Adrenal gland (tissue), 12 donors: ENCODE data around the gene HSD17B2. TPM values are rescaled to one million over a fixed set of nuclear protein-coding genes. Genes with fewer than 3 reads are reported as not detected.
"Not testable (repeated sequence)": the region's sequence is repeated elsewhere in the genome, so short reads cannot be mapped to it uniquely, and the experiment has no call there.

Experiments used
- DNase-seq, 7 donors: peaks; one replicate each; pipeline ENCODE4 v3.0.0-alpha.2; 2019 to 2020
- H3K27ac ChIP-seq, 5 donors: fragments of 200-600 bp; sonication (generic) in 4 of 5; 1 replicate in 3 of 5; 2 replicates in 2 of 5; pipeline versions ENCODE4 v1.5.1 to v1.8.0; 2016 to 2020; ENCODE audit warnings: mild to moderate bottlenecking in 1 of 5
- H3K27me3 ChIP-seq: fragments of 200-600 bp; 2 replicates; pipeline ENCODE4 v1.8.0; 2021
- H3K36me3 ChIP-seq, 2 donors: fragments of 200-600 bp; replicated peaks in 1 of 2; 1 replicate in 1 of 2; 2 replicates in 1 of 2; pipeline versions ENCODE4 v1.5.1 to v1.8.0; 2018 to 2022
- H3K4me1 ChIP-seq, 2 donors: fragments of 200-600 bp; replicated peaks in 1 of 2; 1 replicate in 1 of 2; 2 replicates in 1 of 2; pipeline versions ENCODE4 v1.5.1 to v1.8.0; 2018 to 2021
- H3K4me3 ChIP-seq, 4 donors: fragments of 200-600 bp; sonication (generic) in 3 of 4; one replicate each; pipeline ENCODE4 v1.5.1; 2016 to 2018
- H3K9me3 ChIP-seq, 3 donors: fragments of 200-600 bp; sonication (generic) in 1 of 3; replicated peaks in 1 of 3; 1 replicate in 2 of 3; 2 replicates in 1 of 3; pipeline versions ENCODE4 v1.5.1 to v1.8.0; 2016 to 2021
- CTCF ChIP-seq, 6 experiments: fragments of 450-650 bp in 4 of 6; fragments of 200-600 bp in 2 of 6; sonication (generic) in 1 of 6; IDR thresholded peaks; 1 replicate in 5 of 6; 2 replicates in 1 of 6; pipeline versions ENCODE4 v1.5.1 to v1.8.0; 2016 to 2021; ENCODE audit warnings: antibody characterized with exemption in 6 of 6, mild to moderate bottlenecking in 2 of 6, moderate library complexity in 1 of 6
- POLR2A ChIP-seq, 2 donors: fragments of 450-650 bp; IDR thresholded peaks; one replicate each; pipeline ENCODE4 v1.6.1; 2017; ENCODE audit warnings: antibody characterized with exemption in 2 of 2, mild to moderate bottlenecking in 2 of 2, moderate library complexity in 1 of 2
- WGBS, 4 donors: extraction: QIAGEN DNeasy Blood & Tissue Kit in 2 of 4; methylation state at CpG; one replicate each; pipeline versions ENCODE4 v1.1.5 to v1.1.7; 2013 to 2017; 5-methylcytosine and 5-hydroxymethylcytosine counted together
- intact Hi-C, 2 donors: fragments of 100-400 bp; cut with DNase I; formaldehyde crosslinking; loops; one replicate each; pipeline versions ENCODE4 v1.14.1 to v1.15.0; 2022 to 2023
- polyA plus RNA-seq, 3 donors: library from polyadenylated mRNA; stranded (reverse); fragments of 200-250 nt in 2 of 3; fragments of 350-450 nt in 1 of 3; fragmentation: Illumina TruSeq in 1 of 3; extraction: RNeasy Lipid Tissue Mini Kit (QIAGEN cat#74804) in 1 of 3; gene quantifications; one replicate each; pipeline ENCODE4 v1.2.3, GENCODE V29; 2013 to 2014
- total RNA-seq, 9 donors: library from RNA; depleted of rRNA in 4 of 9; stranded (reverse); fragments of >200 nt in 4 of 9; fragments of 120-200 nt in 1 of 9; fragmentation: NEBNext Ultra II Directional in 1 of 9; extraction: Animal tissue kit (Norgen Biotek cat#: 25700) in 1 of 9; gene quantifications; one replicate each; pipeline versions ENCODE4 v1.1.0 to v1.2.4, GENCODE V29; 2013 to 2023
- donor health status: healthy with polysubstance abuse.
- donor health status: Bipolar disorder and iron deficiency.
- donor health status: DM: yes; HTN: yes; CAD: no.
- donor health status: DM: no; HTN: no; CAD: no.
- donor health status: DM: no; HTN: no; CAD: no.
- donor health status: DM: yes; HTN: yes; CAD: no.

HSD17B2 gene
- total and polyA plus RNA-seq, 12 donors = 0.10 to 0.16 TPM; not detected in 10

- intact Hi-C loops = no loop called here
- DNase-seq = no peak
- H3K27ac ChIP-seq = no peak overlapping the region
- no peak overlapping the region for H3K4me3 ChIP-seq
- H3K27me3 ChIP-seq = no peaks in the 10 kb centered on the region
- no peaks in the 10 kb centered on the region for H3K36me3 ChIP-seq
- TF ChIP-seq CTCF (IDR thresholded peaks at IDR 0.05) = no peak
- no peak for TF ChIP-seq POLR2A (IDR thresholded peaks at IDR 0.05)
- no peaks in the 10 kb centered on the region for H3K4me1 ChIP-seq
- 90 to 99% (median 94%) methylated on average over 8 of the region's 8 CpGs for WGBS, 4 donors
- no peaks in the 10 kb centered on the region for H3K9me3 ChIP-seq
Measured at GRCh38 chr16:82105107-82105506, 70.1 kb downstream of the HSD17B2 start.

- no peaks in the 10 kb centered on the region for H3K4me1 ChIP-seq
- H3K9me3 ChIP-seq = no peaks in the 10 kb centered on the region
- no peaks in the 10 kb centered on the region for H3K36me3 ChIP-seq
- DNase-seq = no peak
- H3K27me3 ChIP-seq = no peaks in the 10 kb centered on the region
- intact Hi-C loops = no loop called here
- TF ChIP-seq POLR2A (IDR thresholded peaks at IDR 0.05) (no peak), CTCF (IDR thresholded peaks at IDR 0.05) (no peak)
- no peak overlapping the region for H3K4me3 ChIP-seq
- WGBS, 4 donors = 84 to 89% (median 85%) methylated on average over 2 of the region's 2 CpGs
- no peak overlapping the region for H3K27ac ChIP-seq
Measured at GRCh38 chr16:82108100-82108499, 73.0 kb downstream of the HSD17B2 start.

- H3K27me3 ChIP-seq = no peaks in the 10 kb centered on the region
- WGBS, 4 donors = 86 to 95% (median 91%) methylated on average over 6 of the region's 6 CpGs
- no peak for DNase-seq
- no peak overlapping the region for H3K4me3 ChIP-seq
- intact Hi-C loops = no loop called here
- no peaks in the 10 kb centered on the region for H3K4me1 ChIP-seq
- no peaks in the 10 kb centered on the region for H3K9me3 ChIP-seq
- H3K27ac ChIP-seq = no peak overlapping the region
- H3K36me3 ChIP-seq = no peaks in the 10 kb centered on the region
- TF ChIP-seq CTCF (IDR thresholded peaks at IDR 0.05) (no peak), POLR2A (IDR thresholded peaks at IDR 0.05) (no peak)
Measured at GRCh38 chr16:82108774-82109173, 73.7 kb downstream of the HSD17B2 start.

GRCh38 chr16:82109266-82109665 lies 74.2 kb downstream of the HSD17B2 start:
- H3K9me3 ChIP-seq, H3K4me1 ChIP-seq, H3K36me3 ChIP-seq, H3K27me3 ChIP-seq, H3K4me3 ChIP-seq, DNase-seq, intact Hi-C loops, H3K27ac ChIP-seq: not testable (repeated sequence)
- WGBS, 4 donors = 64 to 78% (median 76%) methylated on average over 3 of the region's 3 CpGs

- DNase-seq = no peak
- intact Hi-C loops = no loop called here
- no peaks in the 10 kb centered on the region for H3K27me3 ChIP-seq
- no peak for TF ChIP-seq POLR2A (IDR thresholded peaks at IDR 0.05)
- no peak for TF ChIP-seq CTCF (IDR thresholded peaks at IDR 0.05)
- no peaks in the 10 kb centered on the region for H3K9me3 ChIP-seq
- H3K4me1 ChIP-seq = no peaks in the 10 kb centered on the region
- H3K4me3 ChIP-seq = no peak overlapping the region
- no peak overlapping the region for H3K27ac ChIP-seq
- H3K36me3 ChIP-seq = no peaks in the 10 kb centered on the region
- WGBS, 4 donors = 53 to 77% (median 73%) methylated on average over 2 of the region's 2 CpGs
Measured at GRCh38 chr16:82111944-82112343, 76.9 kb downstream of the HSD17B2 start.
